ENCODE results near the gene GPRIN2. TPM values are rescaled to one million over a fixed set of nuclear protein-coding genes. Genes with fewer than 3 reads are reported as not detected.
A peak's percentile ranks its signal among the peaks of the same experiment; 100 is the strongest.
"Not testable (repeated sequence)": the region's sequence is repeated elsewhere in the genome, so short reads cannot be mapped to it uniquely, and the experiment has no call there.

GPRIN2 gene
- total RNA-seq, 6 donors from 2014 or later = 39.8 to 91.0 (median 63.2) TPM

GRCh38 chr10:46585246-46585645, 28.8 kb upstream of the GPRIN2 start:
- H3K4me3 ChIP-seq; H3K36me3 ChIP-seq; H3K27me3 ChIP-seq; DNase-seq; H3K4me1 ChIP-seq; H3K27ac ChIP-seq; ATAC-seq (ENCODE audit: low FRiP score in 2 of 2); H3K9me3 ChIP-seq: not testable (repeated sequence)
- no CpG with 5 or more reads among the region's 13 CpGs for WGBS, 2 donors

DNA sequence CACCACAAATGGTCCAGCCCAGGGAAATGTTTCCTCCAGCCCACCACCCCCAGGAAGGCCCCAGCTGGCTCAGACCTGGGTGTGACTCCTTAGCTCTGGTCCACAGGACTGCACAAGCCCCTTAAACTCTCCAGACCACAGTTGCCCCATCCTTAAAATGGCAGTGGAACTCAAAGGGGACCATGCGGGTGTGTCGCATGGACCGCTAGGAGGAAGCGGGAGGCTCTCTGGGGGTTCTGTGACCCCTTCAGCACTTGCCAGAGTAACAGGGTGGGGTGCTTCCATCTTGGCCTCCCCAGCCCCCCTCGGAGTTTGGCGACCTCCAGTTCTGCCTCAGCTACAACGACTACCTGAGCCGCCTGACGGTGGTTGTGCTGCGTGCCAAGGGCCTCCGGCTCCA, 27.7 kb upstream of the GPRIN2 start:
- DNase-seq = peak in 1 of 2 donors; percentile 16
- not testable (repeated sequence) for H3K4me3 ChIP-seq; H3K9me3 ChIP-seq; H3K27me3 ChIP-seq; H3K36me3 ChIP-seq; H3K4me1 ChIP-seq; ATAC-seq (ENCODE audit: low FRiP score in 2 of 2)
- H3K27ac ChIP-seq = peak overlapping the region in 1 of 4 donors; percentile 66
- WGBS, 2 donors = 92% methylated on average over 4 of the region's 11 CpGs; no CpG with 5 or more reads in 1 of the 2 donors

DNA sequence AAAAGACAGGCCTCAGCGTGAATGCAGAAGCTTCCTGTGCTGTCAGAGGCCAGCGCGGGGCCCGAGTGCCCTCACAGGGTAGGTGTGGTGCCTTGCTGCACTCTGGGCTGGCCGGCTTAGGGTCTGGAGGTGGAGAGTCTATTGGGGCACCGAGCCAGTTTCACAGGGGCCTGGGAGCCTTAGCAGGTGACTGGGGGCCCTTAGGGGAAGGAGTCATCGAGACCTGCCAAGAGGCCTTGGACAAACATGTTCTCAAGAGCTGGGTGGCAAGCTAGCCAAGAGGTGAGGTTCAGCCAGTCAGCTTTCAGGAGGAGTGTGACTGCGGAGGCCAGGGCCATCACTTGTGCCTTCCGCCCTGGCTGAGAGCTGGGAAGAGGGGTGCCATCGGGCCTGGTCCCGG, 26.1 kb upstream of the GPRIN2 start:
- not testable (repeated sequence) for H3K27ac ChIP-seq, H3K36me3 ChIP-seq, H3K4me3 ChIP-seq, H3K27me3 ChIP-seq, H3K9me3 ChIP-seq, H3K4me1 ChIP-seq, DNase-seq
- no CpG with 5 or more reads among the region's 11 CpGs for WGBS, 2 donors
- peak; percentile 39 to 86 for ATAC-seq (ENCODE audit: low FRiP score in 2 of 2)

- H3K9me3 ChIP-seq; H3K36me3 ChIP-seq; H3K4me3 ChIP-seq; H3K27me3 ChIP-seq; H3K27ac ChIP-seq; H3K4me1 ChIP-seq; ATAC-seq (ENCODE audit: low FRiP score in 2 of 2): not testable (repeated sequence)
- 63 to 93% methylated on average over 8 of the region's 12 CpGs for WGBS, 2 donors
- DNase-seq = peak in 1 of 2 donors; percentile 50
These were observed 25.5 kb upstream of the GPRIN2 start for GRCh38 chr10:46581997-46582396.

- DNase-seq = peak in 1 of 2 donors; percentile 50
- not testable (repeated sequence) for H3K36me3 ChIP-seq; H3K9me3 ChIP-seq; ATAC-seq (ENCODE audit: low FRiP score in 2 of 2); H3K27ac ChIP-seq; H3K4me1 ChIP-seq; H3K27me3 ChIP-seq; H3K4me3 ChIP-seq
- WGBS, 2 donors = no CpG with 5 or more reads among the region's 21 CpGs
These were observed 22.9 kb upstream of the GPRIN2 start for GRCh38 chr10:46579378-46579777.

GRCh38 chr10:46578474-46579178, 22.2 kb upstream of the GPRIN2 start, which contains the start of gene SYT15:
TSS of gene SYT15 (plus strand) at chr10:46579128. CDS start at chr10:46579169, 41 bp downstream.
- not testable (repeated sequence) for H3K9me3 ChIP-seq, H3K36me3 ChIP-seq, H3K27me3 ChIP-seq, H3K4me1 ChIP-seq
- WGBS, 2 donors = no CpG with 5 or more reads among the region's 68 CpGs
- Histone ChIP-seq H3K27ac (peak within 1 kb of the TSS in 1 of 4 donors; percentile 72), H3K4me3 (peak within 1 kb of the TSS in 3 of 4 donors; percentile 36 to 41 (median 37))
- peak in 1 of 2 donors; percentile 49 for ATAC-seq (ENCODE audit: low FRiP score in 2 of 2)
- DNase-seq = peak in 1 of 2 donors; percentile 87

DNA sequence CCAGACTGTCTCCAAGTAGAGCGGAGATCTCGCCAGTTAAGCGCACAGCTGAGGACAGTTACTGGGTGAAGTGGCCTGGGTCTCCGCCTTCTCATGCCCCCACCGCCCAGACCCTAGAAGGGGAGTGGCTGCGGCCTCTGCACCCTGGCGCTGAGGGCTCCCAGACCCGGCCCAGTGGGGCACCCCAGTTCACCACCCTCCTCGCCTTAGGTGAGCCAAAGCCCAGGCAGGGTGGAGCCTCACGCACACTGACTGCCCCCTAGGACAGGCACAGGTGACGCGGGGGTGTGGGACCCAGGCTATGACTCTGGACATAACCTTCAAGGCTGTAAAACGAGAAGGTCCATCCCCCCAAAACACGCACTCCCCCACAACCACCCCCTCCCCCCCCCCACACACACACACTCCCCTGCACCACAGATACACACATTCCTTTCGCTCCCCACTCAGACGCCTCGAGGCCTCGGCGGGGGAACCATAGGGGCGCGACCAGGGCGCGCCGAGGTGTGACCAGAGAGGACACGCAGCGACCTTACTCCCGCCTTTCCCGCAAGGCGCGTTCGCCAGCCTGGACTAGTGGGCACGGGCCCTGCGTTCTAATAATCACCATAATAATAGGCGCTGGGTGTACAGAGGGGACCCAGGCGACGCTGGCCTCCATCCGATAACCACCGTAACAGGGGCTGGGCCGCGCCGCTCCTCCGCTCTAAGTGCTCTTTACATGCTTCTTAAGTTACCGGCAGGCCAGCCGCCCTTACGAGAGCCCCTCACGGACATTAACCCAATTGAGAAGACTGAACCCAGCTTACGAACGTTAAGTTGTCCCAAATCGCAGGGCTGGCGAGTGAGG, 21.4 kb upstream of the GPRIN2 start:
- H3K9me3 ChIP-seq, H3K4me1 ChIP-seq, H3K27me3 ChIP-seq, H3K36me3 ChIP-seq: not testable (repeated sequence)
- H3K4me3 ChIP-seq = peak overlapping the region in 3 of 4 donors; percentile 36 to 41 (median 37)
- DNase-seq = peak; percentile 22 to 81
- H3K27ac ChIP-seq = peak overlapping the region in 1 of 4 donors; percentile 72
- 50 to 51% methylated on average over 4 to 16 of the region's 50 CpGs for WGBS, 2 donors
- peak in 1 of 2 donors; percentile 12 for ATAC-seq (ENCODE audit: low FRiP score in 2 of 2)

DNA sequence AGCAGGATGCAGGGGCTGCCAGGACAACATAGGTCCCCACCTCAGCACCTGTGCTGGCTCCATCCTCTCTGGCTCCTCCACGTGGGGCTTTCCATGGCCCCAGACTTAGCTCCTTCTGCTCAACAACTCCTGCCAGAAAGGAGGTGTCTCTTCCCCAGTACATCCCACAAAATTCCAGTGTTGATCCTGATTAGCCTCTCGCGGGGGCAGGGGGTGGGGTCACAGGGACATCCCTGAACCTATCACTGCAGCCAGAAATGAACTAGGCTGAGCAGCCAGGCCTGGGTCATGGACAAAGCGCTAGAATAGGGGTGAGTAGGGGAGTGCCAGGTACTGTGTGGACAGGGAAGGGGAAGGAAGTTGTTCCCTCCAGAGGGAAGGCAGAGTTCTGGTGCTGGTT, 17.4 kb upstream of the GPRIN2 start:
- not testable (repeated sequence) for H3K36me3 ChIP-seq; H3K9me3 ChIP-seq; H3K27ac ChIP-seq; H3K4me1 ChIP-seq; ATAC-seq (ENCODE audit: low FRiP score in 2 of 2); H3K4me3 ChIP-seq; DNase-seq; H3K27me3 ChIP-seq
- WGBS, 2 donors = 63 to 80% methylated on average over 2 to 4 of the region's 4 CpGs

DNA sequence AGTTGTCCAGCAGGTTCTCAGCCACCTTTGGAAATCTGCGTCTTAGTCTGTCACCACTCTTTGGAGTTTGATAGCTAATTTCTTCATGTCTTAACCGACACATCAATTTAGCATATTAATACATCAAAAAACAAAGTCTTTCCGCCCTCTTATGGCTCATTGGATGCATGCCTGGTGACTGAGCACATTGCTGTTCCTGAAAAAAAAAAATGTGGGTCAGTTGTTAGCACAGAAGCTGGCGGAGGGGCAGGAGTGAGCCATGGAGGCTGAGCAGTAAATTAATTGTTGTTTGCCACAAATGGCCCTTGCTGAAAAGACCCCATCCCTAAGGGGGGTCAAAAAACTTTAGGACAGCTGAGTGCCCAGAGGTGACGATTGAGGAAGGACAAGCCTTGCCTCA, 16.9 kb upstream of the GPRIN2 start:
- not testable (repeated sequence) for H3K36me3 ChIP-seq; H3K27me3 ChIP-seq; H3K27ac ChIP-seq; H3K4me3 ChIP-seq; H3K4me1 ChIP-seq; ATAC-seq (ENCODE audit: low FRiP score in 2 of 2); H3K9me3 ChIP-seq
- 47 to 66% methylated on average over 3 to 4 of the region's 5 CpGs for WGBS, 2 donors
- DNase-seq = peak in 1 of 2 donors; percentile 10

DNA sequence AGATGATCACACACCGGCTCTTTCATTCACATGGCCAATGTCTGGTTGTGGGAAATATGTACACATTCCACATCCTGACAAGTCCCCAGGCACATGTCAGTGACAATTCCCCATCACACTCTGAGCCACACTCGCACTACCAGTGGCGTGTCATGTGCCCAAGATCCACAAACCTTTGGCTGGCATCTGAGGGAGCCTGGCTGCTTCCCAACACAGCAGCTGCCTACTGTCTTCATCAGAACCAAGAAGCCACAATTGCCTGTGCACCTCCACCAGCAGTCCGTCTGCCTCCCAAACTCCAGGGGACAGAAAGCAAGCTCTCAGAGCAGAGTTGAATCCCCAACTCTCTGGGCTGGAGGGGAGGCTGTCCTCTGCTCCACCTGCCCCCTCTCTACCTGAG, 16.3 kb upstream of the GPRIN2 start:
- not testable (repeated sequence) for H3K9me3 ChIP-seq; H3K36me3 ChIP-seq; H3K27me3 ChIP-seq; H3K27ac ChIP-seq; ATAC-seq (ENCODE audit: low FRiP score in 2 of 2); H3K4me1 ChIP-seq; H3K4me3 ChIP-seq
- 20% methylated on average over 1 of the region's 4 CpGs; no CpG with 5 or more reads in 1 of the 2 donors for WGBS, 2 donors
- DNase-seq = peak in 1 of 2 donors; percentile 31

GRCh38 chr10:46570655-46571054, 14.2 kb upstream of the GPRIN2 start:
- not testable (repeated sequence) for H3K27ac ChIP-seq, H3K9me3 ChIP-seq

DNA sequence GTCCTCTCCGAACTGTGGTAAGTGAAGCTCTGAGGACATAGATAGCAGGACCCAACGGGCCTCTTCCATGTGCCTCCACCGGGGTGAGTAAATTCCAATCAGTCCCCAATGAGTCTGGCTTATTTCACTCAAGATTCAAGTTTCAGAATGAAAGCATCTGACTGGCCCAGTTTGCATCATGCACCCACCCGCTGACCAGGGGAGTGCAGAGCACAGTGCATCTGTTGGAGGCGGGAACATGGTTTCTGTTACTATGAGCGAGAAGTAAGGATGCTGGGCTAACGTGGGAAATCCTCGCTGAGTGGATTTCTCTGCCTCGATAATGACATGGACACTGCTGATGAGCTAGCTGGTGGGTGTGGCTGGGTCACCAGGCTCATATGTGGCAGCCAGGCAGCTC, 10.7 kb upstream of the GPRIN2 start:
- DNase-seq; H3K36me3 ChIP-seq; H3K27ac ChIP-seq; H3K9me3 ChIP-seq; H3K4me1 ChIP-seq; ATAC-seq (ENCODE audit: low FRiP score in 2 of 2); H3K27me3 ChIP-seq; H3K4me3 ChIP-seq: not testable (repeated sequence)
- WGBS, 2 donors = no CpG with 5 or more reads among the region's 9 CpGs

More at GRCh38 chr10:46570655-46571054, 14.2 kb upstream of the GPRIN2 start:
- not testable (repeated sequence) for H3K4me3 ChIP-seq; H3K27me3 ChIP-seq; H3K4me1 ChIP-seq; DNase-seq; H3K36me3 ChIP-seq; ATAC-seq (ENCODE audit: low FRiP score in 2 of 2)
- WGBS, 2 donors = no CpG with 5 or more reads among the region's 2 CpGs
